H7 (cell line): ENCODE data around the gene EPHA6. TPM values are rescaled to one million over a fixed set of nuclear protein-coding genes. Genes with fewer than 3 reads are reported as not detected.
"Not testable (repeated sequence)": the region's sequence is repeated elsewhere in the genome, so short reads cannot be mapped to it uniquely, and the experiment has no call there.

Experiments
- DNase-seq: peaks from one replicate; pipeline ENCODE4 v3.0.0; 2012
- H3K27me3 ChIP-seq: 2 replicates; pipeline ENCODE4 v1.6.0; 2011; ENCODE audit warnings: mild to moderate bottlenecking, low read length; ENCODE audit not compliant: control insufficient read depth, insufficient read depth
- H3K36me3 ChIP-seq: replicated peaks from 2 replicates; pipeline ENCODE4 v1.5.1; 2011; ENCODE audit warnings: low read length; ENCODE audit not compliant: control insufficient read depth, insufficient read depth
- H3K4me3 ChIP-seq: 2 replicates; pipeline ENCODE4 v1.5.1; 2011; ENCODE audit warnings: low read depth, mild to moderate bottlenecking, control low read depth, low read length, moderate library complexity; ENCODE audit not compliant: insufficient read depth
- total RNA-seq: library from RNA; depleted of rRNA; stranded (reverse); fragments of >200 nt; shearing (Covaris generic); gene quantifications from 2 replicates; pipeline ENCODE4 v1.2.3, GENCODE V29; 2014

The EPHA6 gene
- total RNA-seq, 1 experiment from 2014 or later: 0.66 TPM

GRCh38 chr3:97409612-97410011 lies 595.2 kb downstream of the EPHA6 start:
- no peak for DNase-seq
- Histone ChIP-seq H3K27me3 (no peaks in the 10 kb centered on the region), H3K4me3 (no peak overlapping the region), H3K36me3 (no peaks in the 10 kb centered on the region)

DNA sequence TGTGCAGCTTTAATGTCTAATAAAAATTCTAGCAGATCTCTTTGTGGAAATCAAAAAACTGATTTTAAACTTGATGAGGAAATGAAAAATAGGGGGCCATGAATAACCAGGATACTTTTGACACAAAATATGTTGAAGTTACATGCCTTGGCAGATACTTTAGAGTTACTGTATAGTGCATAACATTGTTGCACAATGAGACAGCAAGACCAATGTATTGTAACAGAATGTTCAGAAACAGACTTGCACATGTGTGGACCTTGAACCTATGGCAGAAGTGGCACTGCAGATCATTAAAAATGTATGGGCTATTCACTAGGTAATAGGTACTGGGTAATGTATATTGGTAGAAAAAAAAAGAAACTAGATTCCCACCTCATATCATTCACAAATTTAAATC lies 607.2 kb downstream of the EPHA6 start:
- H3K4me3 ChIP-seq: no peak overlapping the region
- no peak for DNase-seq
- H3K27me3 ChIP-seq: no peaks in the 10 kb centered on the region
- no peaks in the 10 kb centered on the region for H3K36me3 ChIP-seq

- DNase-seq: no peak
- H3K4me3 ChIP-seq: no peak overlapping the region
- no peaks in the 10 kb centered on the region for H3K36me3 ChIP-seq
- H3K27me3 ChIP-seq: no peaks in the 10 kb centered on the region
These were observed 610.6 kb downstream of the EPHA6 start for GRCh38 chr3:97425002-97425401.

DNA sequence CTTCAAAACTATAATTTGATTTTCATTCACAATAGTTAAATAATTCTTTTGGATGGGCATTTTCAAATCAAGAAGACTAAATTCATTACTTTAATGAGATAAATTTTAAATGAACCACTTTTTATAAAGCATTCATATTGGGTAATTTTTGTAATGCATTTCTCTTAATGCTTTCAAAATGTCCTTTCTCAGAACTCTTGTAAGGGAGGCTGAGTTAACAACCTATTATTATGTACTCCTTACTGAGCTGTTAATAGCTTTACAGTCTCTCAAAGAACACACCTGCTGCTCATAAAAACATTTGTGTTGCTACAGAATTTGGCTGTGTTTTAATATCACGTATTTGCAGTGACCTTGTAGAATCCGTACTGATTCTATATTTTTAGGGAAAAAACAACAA lies 616.2 kb downstream of the EPHA6 start:
- H3K27me3 ChIP-seq: no peaks in the 10 kb centered on the region
- no peaks in the 10 kb centered on the region for H3K36me3 ChIP-seq
- H3K4me3 ChIP-seq: no peak overlapping the region
- no peak for DNase-seq

GRCh38 chr3:97432914-97433313 lies 618.5 kb downstream of the EPHA6 start:
- Histone ChIP-seq H3K27me3 (no peaks in the 10 kb centered on the region), H3K4me3 (no peak overlapping the region), H3K36me3 (no peaks in the 10 kb centered on the region)
- DNase-seq: no peak

DNA sequence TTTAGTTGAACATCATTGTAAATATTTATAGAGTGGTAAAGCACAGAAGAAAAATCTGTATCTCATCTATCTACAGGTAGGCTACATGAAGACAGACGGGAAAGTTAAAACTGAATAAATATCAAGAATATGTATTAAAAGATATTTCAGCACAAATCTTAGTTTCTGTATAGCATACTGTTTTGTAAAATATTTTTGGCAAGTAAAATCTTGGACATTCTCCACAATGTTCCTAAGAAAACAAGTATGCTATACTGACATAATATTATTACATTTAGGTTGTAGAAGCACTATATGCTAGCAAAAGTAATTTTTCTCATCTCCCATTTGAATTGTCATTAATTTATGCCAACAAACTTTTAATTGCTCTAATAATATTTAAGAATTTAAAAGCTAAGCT lies 623.7 kb downstream of the EPHA6 start:
- Histone ChIP-seq H3K27me3 (no peaks in the 10 kb centered on the region), H3K4me3 (no peak overlapping the region), H3K36me3 (no peaks in the 10 kb centered on the region)
- no peak for DNase-seq

GRCh38 chr3:97439373-97439772 lies 625.0 kb downstream of the EPHA6 start:
- H3K36me3 ChIP-seq: no peaks in the 10 kb centered on the region
- H3K27me3 ChIP-seq: no peaks in the 10 kb centered on the region
- H3K4me3 ChIP-seq: no peak overlapping the region
- DNase-seq: peak; percentile 2

GRCh38 chr3:97464035-97464434 lies 649.6 kb downstream of the EPHA6 start:
- peak; percentile 17 for DNase-seq
- H3K27me3 ChIP-seq: no peaks in the 10 kb centered on the region
- no peak overlapping the region for H3K4me3 ChIP-seq
- H3K36me3 ChIP-seq: no peaks in the 10 kb centered on the region

DNA sequence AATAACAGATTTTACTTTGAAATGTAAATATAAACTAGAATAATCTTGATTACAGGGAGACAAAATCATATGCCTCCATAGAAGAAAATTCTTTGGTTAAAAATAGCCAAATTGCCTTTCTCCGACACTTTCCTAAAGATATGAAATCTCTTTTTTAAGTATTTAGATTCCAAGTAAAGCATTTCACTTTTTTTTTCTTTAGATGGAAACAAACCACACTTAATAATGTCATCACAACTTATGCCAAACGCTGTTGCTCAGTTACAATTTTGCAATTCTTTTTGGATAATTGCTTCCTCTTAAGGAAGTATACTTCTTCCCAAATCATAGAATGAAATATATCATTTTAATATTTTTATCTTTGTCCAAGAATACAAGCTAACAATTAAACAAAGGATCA lies 656.1 kb downstream of the EPHA6 start:
- Histone ChIP-seq H3K27me3 (no peaks in the 10 kb centered on the region), H3K4me3 (no peak overlapping the region), H3K36me3 (no peaks in the 10 kb centered on the region)
- DNase-seq: no peak

- H3K4me3 ChIP-seq: no peak overlapping the region
- H3K27me3 ChIP-seq: no peaks in the 10 kb centered on the region
These were observed 665.3 kb downstream of the EPHA6 start for GRCh38 chr3:97479740-97480139.

DNA sequence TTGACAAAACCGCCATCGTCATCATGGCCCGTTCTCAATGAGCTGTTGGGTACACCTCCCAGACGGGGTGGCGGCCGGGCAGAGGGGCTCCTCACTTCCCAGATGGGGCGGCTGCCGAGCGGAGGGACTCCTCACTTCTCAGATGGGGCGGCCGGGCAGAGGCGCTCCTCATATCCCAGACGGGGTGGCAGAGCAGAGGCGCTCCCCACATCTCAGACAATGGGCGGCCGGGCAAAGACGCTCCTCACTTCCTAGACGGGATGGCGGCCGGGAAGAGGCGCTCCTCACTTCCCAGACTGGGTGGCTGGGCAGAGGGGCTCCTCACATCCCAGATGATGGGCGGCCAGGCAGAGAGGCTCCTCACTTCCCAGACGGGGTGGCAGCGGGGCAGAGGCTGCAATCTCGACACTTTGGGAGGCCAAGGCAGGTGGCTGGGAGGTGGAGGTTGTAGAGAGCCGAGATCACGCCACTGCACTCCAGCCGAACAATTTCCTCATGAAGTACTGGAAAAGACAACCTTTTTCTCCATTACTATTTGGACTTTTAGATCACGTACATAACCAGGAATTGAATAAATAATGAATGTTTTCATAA lies 666.4 kb downstream of the EPHA6 start:
- DNase-seq, H3K36me3 ChIP-seq, H3K4me3 ChIP-seq: not testable (repeated sequence)

More at GRCh38 chr3:97479740-97480139, 665.3 kb downstream of the EPHA6 start:
- no peaks in the 10 kb centered on the region for H3K36me3 ChIP-seq
- DNase-seq: no peak

GRCh38 chr3:97481416-97481815 lies 667.0 kb downstream of the EPHA6 start:
- DNase-seq: peak; percentile 23
- no peaks in the 10 kb centered on the region for H3K27me3 ChIP-seq
- no peaks in the 10 kb centered on the region for H3K36me3 ChIP-seq
- H3K4me3 ChIP-seq: no peak overlapping the region

More for the DNA sequence above, 666.4 kb downstream of the EPHA6 start:
- H3K27me3 ChIP-seq: not testable (repeated sequence)

GRCh38 chr3:97485206-97485605 lies 670.8 kb downstream of the EPHA6 start:
- no peaks in the 10 kb centered on the region for H3K36me3 ChIP-seq
- no peak for DNase-seq
- H3K4me3 ChIP-seq: no peak overlapping the region
- no peaks in the 10 kb centered on the region for H3K27me3 ChIP-seq

DNA sequence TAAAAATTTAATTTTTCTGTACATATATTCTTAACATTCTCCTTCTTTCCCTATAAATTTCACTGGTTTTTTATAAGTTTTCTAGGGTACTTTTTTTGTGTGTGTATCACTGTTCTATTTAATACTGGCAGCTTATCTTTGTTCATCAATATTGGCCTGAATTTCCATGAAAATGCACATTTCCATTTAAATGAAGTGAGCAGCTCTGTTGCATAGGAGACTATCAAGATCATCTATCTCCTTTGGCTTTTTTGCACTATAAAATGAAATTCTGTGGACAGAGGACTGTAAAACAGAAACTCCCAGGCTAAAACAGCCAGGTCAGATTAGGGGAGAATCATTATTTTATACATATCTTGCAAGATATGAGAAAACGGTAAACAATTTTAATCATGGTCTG lies 673.2 kb downstream of the EPHA6 start:
- Histone ChIP-seq H3K4me3 (no peak overlapping the region), H3K36me3 (no peaks in the 10 kb centered on the region), H3K27me3 (no peaks in the 10 kb centered on the region)
- no peak for DNase-seq

DNA sequence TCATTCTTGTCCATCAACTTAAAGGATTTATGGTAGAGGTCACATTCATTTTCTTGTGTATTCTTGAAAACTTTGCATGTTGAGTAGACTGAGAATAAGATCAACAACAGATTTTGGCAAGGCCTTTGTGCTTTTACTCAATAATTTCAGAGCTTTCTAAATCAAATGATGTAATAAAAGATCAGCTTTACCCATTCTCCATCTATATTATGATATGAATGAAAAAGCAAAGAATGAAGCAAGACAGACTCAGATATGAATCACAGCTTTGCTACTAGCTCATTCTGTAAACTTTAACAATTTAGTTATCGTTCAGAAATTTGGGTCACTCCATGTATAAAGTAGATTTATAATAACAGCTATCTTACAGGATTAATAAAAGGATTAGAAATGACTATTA lies 674.3 kb downstream of the EPHA6 start:
- no peak for DNase-seq
- Histone ChIP-seq H3K27me3 (no peaks in the 10 kb centered on the region), H3K36me3 (no peaks in the 10 kb centered on the region), H3K4me3 (no peak overlapping the region)

GRCh38 chr3:97495896-97496295 lies 681.5 kb downstream of the EPHA6 start:
- no peak for DNase-seq
- no peaks in the 10 kb centered on the region for H3K27me3 ChIP-seq
- no peak overlapping the region for H3K4me3 ChIP-seq
- H3K36me3 ChIP-seq: no peaks in the 10 kb centered on the region
